H9 (cell line): ENCODE results near the gene TMBIM6. TPM values are rescaled to one million over a fixed set of nuclear protein-coding genes. Genes with fewer than 3 reads are reported as not detected.
A peak's percentile ranks its signal among the peaks of the same experiment; 100 is the strongest.

Experiments
- DNase-seq: peaks from one replicate; pipeline ENCODE4 v3.0.0-alpha.2; 2017
- H2AFZ ChIP-seq: one replicate; pipeline ENCODE4 v1.6.1; 2013; ENCODE audit warnings: mild to moderate bottlenecking, low read length, control low read depth, moderate library complexity
- H2AK5ac ChIP-seq: 2 replicates; pipeline ENCODE4 v1.6.1; 2013; ENCODE audit warnings: low read length, control low read depth, mixed read lengths; ENCODE audit not compliant: insufficient read length
- H2BK120ac ChIP-seq: one replicate; pipeline ENCODE4 v1.6.1; 2013; ENCODE audit warnings: low read depth, mild to moderate bottlenecking, low read length, control low read depth, inconsistent platforms; ENCODE audit not compliant: poor library complexity, severe bottlenecking
- H2BK12ac ChIP-seq: 2 replicates; pipeline ENCODE4 v1.6.1; 2013; ENCODE audit warnings: low read length, control low read depth, mixed read lengths, low read depth; ENCODE audit not compliant: insufficient read length
- H2BK15ac ChIP-seq: 2 replicates; pipeline ENCODE4 v1.6.1; 2013; ENCODE audit warnings: low read depth, low read length, control low read depth
- H2BK20ac ChIP-seq: one replicate; pipeline ENCODE4 v1.6.1; 2013; ENCODE audit warnings: low read depth, mild to moderate bottlenecking, low read length, control low read depth, inconsistent platforms; ENCODE audit not compliant: poor library complexity, severe bottlenecking
- H2BK5ac ChIP-seq: 2 replicates; pipeline ENCODE4 v1.6.1; 2013; ENCODE audit warnings: low read length, control low read depth, mixed read lengths; ENCODE audit not compliant: insufficient read length
- H3K14ac ChIP-seq: 2 replicates; pipeline ENCODE4 v1.6.1; 2013; ENCODE audit warnings: low read length, control low read depth; ENCODE audit not compliant: insufficient read depth
- H3K18ac ChIP-seq: 2 replicates; pipeline ENCODE4 v1.6.1; 2013; ENCODE audit warnings: low read depth, mild to moderate bottlenecking, mixed read lengths, low read length, control low read depth; ENCODE audit not compliant: insufficient read length
- H3K23ac ChIP-seq: 2 replicates; pipeline ENCODE4 v1.6.1; 2013; ENCODE audit warnings: low read length, control low read depth, mixed read lengths, low read depth; ENCODE audit not compliant: insufficient read length
- H3K23me2 ChIP-seq: 2 replicates; pipeline ENCODE4 v1.6.1; 2013; ENCODE audit warnings: low read depth, mild to moderate bottlenecking, mixed read lengths, low read length, control low read depth; ENCODE audit not compliant: insufficient read length, poor library complexity, severe bottlenecking
- H3K27ac ChIP-seq: 2 replicates; pipeline ENCODE4 v1.5.1; 2013; ENCODE audit warnings: low read length, control low read depth, mixed read lengths, low read depth; ENCODE audit not compliant: insufficient read length
- H3K27me3 ChIP-seq: 2 replicates; pipeline ENCODE4 v1.6.1; 2013; ENCODE audit warnings: low read length, control low read depth, inconsistent platforms; ENCODE audit not compliant: insufficient read depth
- H3K4ac ChIP-seq: 2 replicates; pipeline ENCODE4 v1.6.1; 2013; ENCODE audit warnings: low read depth, mild to moderate bottlenecking, control low read depth, inconsistent platforms, low read length, moderate library complexity
- H3K4me1 ChIP-seq: 2 replicates; pipeline ENCODE4 v1.6.1; 2013; ENCODE audit warnings: low read length, control low read depth, inconsistent platforms; ENCODE audit not compliant: insufficient read depth
- H3K4me2 ChIP-seq: 2 replicates; pipeline ENCODE4 v1.6.1; 2013; ENCODE audit warnings: low read length, control low read depth, mixed read lengths; ENCODE audit not compliant: insufficient read length, insufficient read depth
- H3K56ac ChIP-seq: 2 replicates; pipeline ENCODE4 v1.6.1; 2013; ENCODE audit warnings: low read depth, mild to moderate bottlenecking, mixed read lengths, low read length, control low read depth; ENCODE audit not compliant: insufficient read length
- H3K79me1 ChIP-seq: 2 replicates; pipeline ENCODE4 v1.6.1; 2013; ENCODE audit warnings: low read depth, mild to moderate bottlenecking, moderate library complexity, low read length, control low read depth, inconsistent platforms; ENCODE audit not compliant: insufficient read depth, poor library complexity, severe bottlenecking
- H3K79me2 ChIP-seq: 2 replicates; pipeline ENCODE4 v1.6.1; 2013; ENCODE audit warnings: low read length, control low read depth, inconsistent platforms; ENCODE audit not compliant: insufficient read depth
- H3K9ac ChIP-seq: 2 replicates; pipeline ENCODE4 v1.6.1; 2013; ENCODE audit warnings: low read length, control low read depth, mixed read lengths; ENCODE audit not compliant: insufficient read length; ENCODE audit errors: extremely low read depth
- H3K9me3 ChIP-seq: one replicate; pipeline ENCODE4 v1.6.1; 2013; ENCODE audit warnings: low read depth, low read length, inconsistent platforms; ENCODE audit not compliant: control insufficient read depth
- H3T11ph ChIP-seq: one replicate; pipeline ENCODE4 v1.6.1; 2013; ENCODE audit warnings: mild to moderate bottlenecking, low read length, control low read depth, inconsistent platforms
- H4K20me1 ChIP-seq: one replicate; pipeline ENCODE4 v1.6.1; 2013; ENCODE audit not compliant: control insufficient read depth, insufficient read length, insufficient read depth
- H4K5ac ChIP-seq: 2 replicates; pipeline ENCODE4 v1.6.1; 2013; ENCODE audit warnings: low read depth, mild to moderate bottlenecking, mixed read lengths, low read length, control low read depth; ENCODE audit not compliant: insufficient read length
- H4K8ac ChIP-seq: replicated peaks from 2 replicates; pipeline ENCODE4 v1.6.1; 2013; ENCODE audit warnings: low read length, control low read depth, mixed read lengths, low read depth; ENCODE audit not compliant: insufficient read length
- H4K91ac ChIP-seq: 2 replicates; pipeline ENCODE4 v1.6.1; 2013; ENCODE audit warnings: low read depth, mild to moderate bottlenecking, moderate library complexity, mixed read lengths, low read length, control low read depth; ENCODE audit not compliant: insufficient read length
- H3K27ac Mint-ChIP-seq, 3 experiments: 2 replicates in 2 of 3; 3 replicates in 1 of 3; pipeline ENCODE4 v1.8.0; 2020 to 2021; ENCODE audit warnings: mixed read lengths in 3 of 3, mild to moderate bottlenecking in 1 of 3, moderate library complexity in 1 of 3
- H3K27me3 Mint-ChIP-seq: 2 replicates; pipeline ENCODE4 v1.8.0; 2021; ENCODE audit warnings: low read depth, mild to moderate bottlenecking, moderate library complexity, mixed read lengths
- H3K36me3 Mint-ChIP-seq, 3 experiments: 2 replicates in 2 of 3; 3 replicates in 1 of 3; pipeline ENCODE4 v1.8.0; 2020 to 2021; ENCODE audit warnings: low read depth in 3 of 3, mixed read lengths in 3 of 3; ENCODE audit not compliant: insufficient read depth in 1 of 3
- H3K4me1 Mint-ChIP-seq, 2 experiments: 2 replicates each; pipeline ENCODE4 v1.8.0; 2020; ENCODE audit warnings: mixed read lengths in 2 of 2
- H3K4me3 Mint-ChIP-seq, 2 experiments: 2 replicates in 1 of 2; 3 replicates in 1 of 2; pipeline ENCODE4 v1.8.0; 2020 to 2021; ENCODE audit warnings: mild to moderate bottlenecking in 2 of 2, mixed read lengths in 2 of 2, moderate library complexity in 1 of 2
- H3K9me3 Mint-ChIP-seq, 2 experiments: 2 replicates in 1 of 2; 3 replicates in 1 of 2; pipeline ENCODE4 v1.8.0; 2020; ENCODE audit warnings: mild to moderate bottlenecking in 2 of 2, mixed read lengths in 2 of 2, moderate library complexity in 1 of 2
- WGBS: extraction: QIAGEN DNeasy Blood & Tissue Kit; methylation state at CpG from one replicate; pipeline ENCODE4 v1.1.7; 2013; ENCODE audit warnings: missing lambda C conversion rate, low lambda C conversion rate, mixed read lengths; ENCODE audit not compliant: insufficient read length; ENCODE audit errors: extremely low coverage; 5-methylcytosine and 5-hydroxymethylcytosine counted together
- total RNA-seq: library from RNA; stranded (reverse); gene quantifications from 2 replicates; pipeline ENCODE4 v1.2.1, GENCODE V29; 2021
- TF ChIP-seq, protein P1 (sequence below): fragments of 200-600 bp; sonication (generic); conservative IDR thresholded peaks from 3 replicates; pipeline ENCODE4 v1.8.0; 2021; ENCODE audit warnings: antibody characterized with exemption, mild to moderate bottlenecking

Gene TMBIM6
- total RNA-seq, 1 experiment from 2014 or later: 362 TPM

DNA sequence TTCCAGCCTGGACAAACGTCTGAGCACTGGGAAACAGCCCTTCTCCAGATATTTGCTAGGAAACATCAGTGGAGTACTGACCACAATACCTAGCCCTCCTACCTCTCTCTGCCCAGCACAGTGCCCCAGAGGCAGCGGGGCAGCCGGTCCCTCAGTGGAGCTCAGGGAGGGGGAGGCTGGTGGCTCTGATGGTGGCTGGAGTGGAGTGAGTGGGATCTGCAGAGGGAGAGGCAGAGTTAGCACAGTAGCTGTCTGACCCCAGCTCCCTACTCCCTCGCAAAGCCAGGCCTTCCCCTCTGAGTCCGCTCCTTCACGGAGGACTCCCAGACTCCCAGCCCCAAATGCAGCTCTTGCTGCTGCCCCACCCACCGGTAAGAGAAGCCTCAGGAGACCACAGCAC, 56.9 kb downstream of the TMBIM6 start:
- TF ChIP-seq, protein P1, sequence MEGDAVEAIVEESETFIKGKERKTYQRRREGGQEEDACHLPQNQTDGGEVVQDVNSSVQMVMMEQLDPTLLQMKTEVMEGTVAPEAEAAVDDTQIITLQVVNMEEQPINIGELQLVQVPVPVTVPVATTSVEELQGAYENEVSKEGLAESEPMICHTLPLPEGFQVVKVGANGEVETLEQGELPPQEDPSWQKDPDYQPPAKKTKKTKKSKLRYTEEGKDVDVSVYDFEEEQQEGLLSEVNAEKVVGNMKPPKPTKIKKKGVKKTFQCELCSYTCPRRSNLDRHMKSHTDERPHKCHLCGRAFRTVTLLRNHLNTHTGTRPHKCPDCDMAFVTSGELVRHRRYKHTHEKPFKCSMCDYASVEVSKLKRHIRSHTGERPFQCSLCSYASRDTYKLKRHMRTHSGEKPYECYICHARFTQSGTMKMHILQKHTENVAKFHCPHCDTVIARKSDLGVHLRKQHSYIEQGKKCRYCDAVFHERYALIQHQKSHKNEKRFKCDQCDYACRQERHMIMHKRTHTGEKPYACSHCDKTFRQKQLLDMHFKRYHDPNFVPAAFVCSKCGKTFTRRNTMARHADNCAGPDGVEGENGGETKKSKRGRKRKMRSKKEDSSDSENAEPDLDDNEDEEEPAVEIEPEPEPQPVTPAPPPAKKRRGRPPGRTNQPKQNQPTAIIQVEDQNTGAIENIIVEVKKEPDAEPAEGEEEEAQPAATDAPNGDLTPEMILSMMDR: no peak

More for the DNA sequence above, 56.9 kb downstream of the TMBIM6 start:
- Histone ChIP-seq H3K79me1 (no peaks in the 10 kb centered on the region), H2BK15ac (no peak overlapping the region), H3K9me3 (no peaks in the 10 kb centered on the region), H2BK120ac (no peak overlapping the region), H3K14ac (no peak overlapping the region), H2BK20ac (no peak overlapping the region), H2AK5ac (no peak overlapping the region), H4K91ac (no peak overlapping the region), H3K4ac (no peak overlapping the region), H4K5ac (no peak overlapping the region), H3K18ac (no peak overlapping the region), H3K4me1 (no peaks in the 10 kb centered on the region), H3K4me2 (no peak overlapping the region), H3K23me2 (no peaks in the 10 kb centered on the region), H3K23ac (no peak overlapping the region), H4K20me1 (no peaks in the 10 kb centered on the region), H2BK12ac (no peak overlapping the region), H2BK5ac (no peak overlapping the region), H3K79me2 (no peaks in the 10 kb centered on the region), H3K27me3 (no peaks in the 10 kb centered on the region), H3K56ac (no peak overlapping the region), H4K8ac (no peak overlapping the region), H2AFZ (no peak overlapping the region), H3K9ac (no peak overlapping the region), H3T11ph (no peak overlapping the region), H3K27ac (no peak overlapping the region)
- Mint-ChIP-seq H3K9me3 (no peaks in the 10 kb centered on the region), H3K36me3 (peaks cover 15 to 43% (median 16%) of the 10 kb centered on the region in 3 experiments), H3K27me3 (no peaks in the 10 kb centered on the region), H3K27ac (peak overlapping the region in 1 of 3 experiments; percentile 34; a peak in 1 of 7 replicates), H3K4me1 (no peaks in the 10 kb centered on the region), H3K4me3 (no peak overlapping the region)
- no peak for DNase-seq
- WGBS: no CpG with 5 or more reads among the region's 7 CpGs
